ENCODE data around the gene FBLN1.
"Not testable (repeated sequence)": the region's sequence is repeated elsewhere in the genome, so short reads cannot be mapped to it uniquely, and the experiment has no call there.

FBLN1 gene

GRCh38 chr22:45616432-45616831, 113.7 kb downstream of the FBLN1 start:
- no peak for DNase-seq

- no peak for DNase-seq
Measured at GRCh38 chr22:45617948-45618347, 115.3 kb downstream of the FBLN1 start.

- no peak for DNase-seq
Measured at GRCh38 chr22:45620706-45621105, 118.0 kb downstream of the FBLN1 start.

- DNase-seq, result no peak
Measured at GRCh38 chr22:45621836-45622600, 119.3 kb downstream of the FBLN1 start.

GRCh38 chr22:45623464-45624145, 120.9 kb downstream of the FBLN1 start:
- DNase-seq, result not testable (repeated sequence)

- DNase-seq, result no peak
Measured at GRCh38 chr22:45626198-45626651, 123.5 kb downstream of the FBLN1 start.

GRCh38 chr22:45627489-45628233, 125.0 kb downstream of the FBLN1 start:
- no peak for DNase-seq

GRCh38 chr22:45628515-45628914, 125.8 kb downstream of the FBLN1 start:
- DNase-seq, result no peak

- no peak for DNase-seq
Measured at GRCh38 chr22:45629469-45630089, 126.9 kb downstream of the FBLN1 start.

- no peak for DNase-seq
Measured at GRCh38 chr22:45630436-45630835, 127.8 kb downstream of the FBLN1 start.

GRCh38 chr22:45631140-45631840, 128.6 kb downstream of the FBLN1 start:
- no peak for DNase-seq

- DNase-seq, result no peak
Measured at GRCh38 chr22:45631841-45632238, 129.2 kb downstream of the FBLN1 start.

- no peak for DNase-seq
Measured at GRCh38 chr22:45632791-45633515, 130.3 kb downstream of the FBLN1 start.

GRCh38 chr22:45636683-45637082, 134.0 kb downstream of the FBLN1 start:
- no peak for DNase-seq

GRCh38 chr22:45638197-45638596, 135.5 kb downstream of the FBLN1 start:
- DNase-seq, result no peak

- DNase-seq, result peak; percentile 65
Measured at GRCh38 chr22:45638834-45639746, 136.4 kb downstream of the FBLN1 start.

GRCh38 chr22:45639747-45640102, 137.0 kb downstream of the FBLN1 start:
- peak; percentile 49 for DNase-seq

- peak; percentile 10 for DNase-seq
Measured at GRCh38 chr22:45640291-45640940, 137.7 kb downstream of the FBLN1 start.

GRCh38 chr22:45640941-45641621, 138.4 kb downstream of the FBLN1 start:
- DNase-seq, result no peak

- peak; percentile 35 for DNase-seq
Measured at GRCh38 chr22:45642986-45643385, 140.3 kb downstream of the FBLN1 start.

Measured in activated CD4-positive, alpha-beta T cell treated with anti-CD3 and anti-CD28 coated beads, Interleukin-10, Interleukin-2, amounts not matched to agents 100 ng/mL and 50 ng/mL, durations not matched to agents 16 hours and 8 hours (primary cell).